ENCODE data around the gene KCNMA1. TPM values are rescaled to one million over a fixed set of nuclear protein-coding genes. Genes with fewer than 3 reads are reported as not detected.

Gene KCNMA1
- total RNA-seq, 1 experiment from 2014 or later, result 0.49 TPM

DNA sequence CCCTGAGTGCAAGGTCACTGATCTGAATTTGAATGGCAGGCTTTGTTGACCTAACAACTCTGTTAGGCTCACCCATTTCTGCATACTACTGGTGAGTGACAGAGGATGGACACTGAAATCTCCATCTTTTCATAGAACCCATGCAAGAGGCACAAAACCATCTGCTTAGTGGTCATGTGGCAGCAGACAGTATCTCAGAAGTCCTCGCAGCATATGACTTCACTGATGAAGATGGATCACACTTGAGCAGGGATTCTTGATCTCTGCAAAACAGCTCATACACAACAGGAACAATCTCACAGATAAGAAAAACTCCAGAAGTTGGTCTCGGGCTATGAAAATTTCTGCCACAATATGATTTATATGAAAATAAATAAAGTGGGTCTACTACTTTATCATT, 487.9 kb downstream of the KCNMA1 start:
- Histone ChIP-seq H3K27ac (ENCODE audit: low read depth, low read length) (no peak overlapping the region), H3K9me2 (ENCODE audit: insufficient read depth) (no peaks in the 10 kb centered on the region), H3K4me3 (replicated peaks in 1 of 2; ENCODE audit: low read depth in 1 of 2, low read length in 2 of 2) (no peak overlapping the region), H3K9me3 (ENCODE audit: control insufficient read depth in 1 of 2, insufficient read depth in 1 of 2, low read depth in 1 of 2, low read length in 2 of 2) (no peaks in the 10 kb centered on the region), H3K27me3 (ENCODE audit: insufficient read depth, low read length) (peaks cover 35% of the 10 kb centered on the region), H3K4me2 (ENCODE audit: low read length) (no peak overlapping the region), H4K20me1 (ENCODE audit: insufficient read depth) (no peaks in the 10 kb centered on the region), H3K9ac (ENCODE audit: low read length) (no peak overlapping the region), H2AFZ (ENCODE audit: low read depth, low read length, poor library complexity, severe bottlenecking) (no peak overlapping the region), H3K4me1 (ENCODE audit: control insufficient read depth in 1 of 2, insufficient read depth in 2 of 2, low read length in 2 of 2) (no peaks in the 10 kb centered on the region), H3K36me3 (ENCODE audit: control insufficient read depth in 1 of 2, insufficient read depth in 2 of 2, low read length in 2 of 2) (no peaks in the 10 kb centered on the region), H3K79me2 (ENCODE audit: insufficient read depth, low read length) (no peaks in the 10 kb centered on the region)
- TF ChIP-seq ELF1 (IDR thresholded peaks at IDR 0.05; ENCODE audit: borderline replicate concordance, low read depth), result no peak
- ChIA-PET POLR2A (no interaction called here), RAD21 (ENCODE audit: low non-redundant PET in 1 of 2, low total read pairs in 2 of 2, uncharacterized antibody in 2 of 2, unreplicated experiment in 2 of 2) (no interaction called here), CTCF (no interaction called here)
- BruUV-seq (replicated peaks), result no TSS peak
- DNase-seq (ENCODE audit: low read depth, low spot score) (no peak), ATAC-seq (no peak)
- intact Hi-C loops (cut with micrococcal nuclease), result no loop called here

GRCh38 chr10:77149001-77149400, 488.6 kb downstream of the KCNMA1 start:
- Histone ChIP-seq H4K20me1 (ENCODE audit: insufficient read depth) (no peaks in the 10 kb centered on the region), H3K9me2 (ENCODE audit: insufficient read depth) (no peaks in the 10 kb centered on the region), H3K79me2 (ENCODE audit: insufficient read depth, low read length) (no peaks in the 10 kb centered on the region), H3K9ac (ENCODE audit: low read length) (no peak overlapping the region), H3K4me3 (replicated peaks in 1 of 2; ENCODE audit: low read depth in 1 of 2, low read length in 2 of 2) (no peak overlapping the region), H3K36me3 (ENCODE audit: control insufficient read depth in 1 of 2, insufficient read depth in 2 of 2, low read length in 2 of 2) (no peaks in the 10 kb centered on the region), H3K27me3 (ENCODE audit: insufficient read depth, low read length) (peaks cover 35% of the 10 kb centered on the region), H3K4me2 (ENCODE audit: low read length) (no peak overlapping the region), H3K27ac (ENCODE audit: low read depth, low read length) (no peak overlapping the region), H3K9me3 (ENCODE audit: control insufficient read depth in 1 of 2, insufficient read depth in 1 of 2, low read depth in 1 of 2, low read length in 2 of 2) (no peaks in the 10 kb centered on the region), H2AFZ (ENCODE audit: low read depth, low read length, poor library complexity, severe bottlenecking) (no peak overlapping the region), H3K4me1 (ENCODE audit: control insufficient read depth in 1 of 2, insufficient read depth in 2 of 2, low read length in 2 of 2) (no peaks in the 10 kb centered on the region)
- ChIA-PET CTCF (no interaction called here), POLR2A (no interaction called here), RAD21 (ENCODE audit: low non-redundant PET in 1 of 2, low total read pairs in 2 of 2, uncharacterized antibody in 2 of 2, unreplicated experiment in 2 of 2) (no interaction called here)
- BruUV-seq (replicated peaks), result no TSS peak
- DNase-seq (ENCODE audit: low read depth, low spot score) (no peak), ATAC-seq (no peak)
- intact Hi-C loops (cut with micrococcal nuclease), result no loop called here
- TF ChIP-seq, protein P1, sequence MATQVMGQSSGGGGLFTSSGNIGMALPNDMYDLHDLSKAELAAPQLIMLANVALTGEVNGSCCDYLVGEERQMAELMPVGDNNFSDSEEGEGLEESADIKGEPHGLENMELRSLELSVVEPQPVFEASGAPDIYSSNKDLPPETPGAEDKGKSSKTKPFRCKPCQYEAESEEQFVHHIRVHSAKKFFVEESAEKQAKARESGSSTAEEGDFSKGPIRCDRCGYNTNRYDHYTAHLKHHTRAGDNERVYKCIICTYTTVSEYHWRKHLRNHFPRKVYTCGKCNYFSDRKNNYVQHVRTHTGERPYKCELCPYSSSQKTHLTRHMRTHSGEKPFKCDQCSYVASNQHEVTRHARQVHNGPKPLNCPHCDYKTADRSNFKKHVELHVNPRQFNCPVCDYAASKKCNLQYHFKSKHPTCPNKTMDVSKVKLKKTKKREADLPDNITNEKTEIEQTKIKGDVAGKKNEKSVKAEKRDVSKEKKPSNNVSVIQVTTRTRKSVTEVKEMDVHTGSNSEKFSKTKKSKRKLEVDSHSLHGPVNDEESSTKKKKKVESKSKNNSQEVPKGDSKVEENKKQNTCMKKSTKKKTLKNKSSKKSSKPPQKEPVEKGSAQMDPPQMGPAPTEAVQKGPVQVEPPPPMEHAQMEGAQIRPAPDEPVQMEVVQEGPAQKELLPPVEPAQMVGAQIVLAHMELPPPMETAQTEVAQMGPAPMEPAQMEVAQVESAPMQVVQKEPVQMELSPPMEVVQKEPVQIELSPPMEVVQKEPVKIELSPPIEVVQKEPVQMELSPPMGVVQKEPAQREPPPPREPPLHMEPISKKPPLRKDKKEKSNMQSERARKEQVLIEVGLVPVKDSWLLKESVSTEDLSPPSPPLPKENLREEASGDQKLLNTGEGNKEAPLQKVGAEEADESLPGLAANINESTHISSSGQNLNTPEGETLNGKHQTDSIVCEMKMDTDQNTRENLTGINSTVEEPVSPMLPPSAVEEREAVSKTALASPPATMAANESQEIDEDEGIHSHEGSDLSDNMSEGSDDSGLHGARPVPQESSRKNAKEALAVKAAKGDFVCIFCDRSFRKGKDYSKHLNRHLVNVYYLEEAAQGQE (IDR thresholded peaks at IDR 0.05; ENCODE audit: low read depth), result no peak
- no peak for TF ChIP-seq TCF7L2 (IDR thresholded peaks at IDR 0.05; ENCODE audit: borderline replicate concordance, extremely low read depth, insufficient read depth, insufficient read length)
- TF ChIP-seq ZFX (IDR thresholded peaks at IDR 0.05), result no peak
- no peak for TF ChIP-seq EGR1 (IDR thresholded peaks at IDR 0.05; ENCODE audit: low read depth)
- TF ChIP-seq SP1 (IDR thresholded peaks at IDR 0.05; ENCODE audit: low read depth), result no peak
- TF ChIP-seq MAX (IDR thresholded peaks at IDR 0.05), result no peak
- no peak for TF ChIP-seq CEBPB (IDR thresholded peaks at IDR 0.05; ENCODE audit: low read depth)
- no peak for TF ChIP-seq FOSL1 (IDR thresholded peaks at IDR 0.05; ENCODE audit: low read depth)
- no peak for TF ChIP-seq JUND (IDR thresholded peaks at IDR 0.05)
- no peak for TF ChIP-seq ZBTB33 (IDR thresholded peaks at IDR 0.05; ENCODE audit: extremely low read depth, insufficient replicate concordance, low read length)
- no peak for TF ChIP-seq ELF1 (IDR thresholded peaks at IDR 0.05; ENCODE audit: borderline replicate concordance, low read depth)
- no peak for TF ChIP-seq YY1 (IDR thresholded peaks at IDR 0.05; ENCODE audit: extremely low read depth, insufficient replicate concordance, low read depth, low read length)
- no peak for TF ChIP-seq EZH2 (IDR thresholded peaks at IDR 0.05)
- no peak for TF ChIP-seq ATF3 (IDR thresholded peaks at IDR 0.05)
- no peak for TF ChIP-seq SRF (IDR thresholded peaks at IDR 0.05; ENCODE audit: low read depth)
- no peak for TF ChIP-seq RAD21 (IDR thresholded peaks at IDR 0.05; ENCODE audit: low read depth)

All from HCT116 (cell line).